Activated T-cell treated with anti-CD3 and anti-CD28 coated beads, Interleukin-2, amount 50 U/mL, for 24 hours (primary cell): ENCODE results near the gene PXDC1.

ENCODE experiments used
- DNase-seq: peaks from one replicate; pipeline ENCODE4 v3.0.0-alpha.2; 2020
- H3K27ac Mint-ChIP-seq: 2 replicates; pipeline ENCODE4 v1.8.0; 2020; ENCODE audit warnings: mild to moderate bottlenecking, mixed read lengths
- H3K27me3 Mint-ChIP-seq: 2 replicates; pipeline ENCODE4 v1.8.0; 2020; ENCODE audit warnings: mixed read lengths
- H3K36me3 Mint-ChIP-seq: 2 replicates; pipeline ENCODE4 v1.8.0; 2020; ENCODE audit warnings: low read depth, mixed read lengths
- H3K4me1 Mint-ChIP-seq: 2 replicates; pipeline ENCODE4 v1.8.0; 2020; ENCODE audit warnings: low read depth, mixed read lengths
- H3K4me3 Mint-ChIP-seq: 2 replicates; pipeline ENCODE4 v1.8.0; 2020; ENCODE audit warnings: mild to moderate bottlenecking, moderate library complexity, mixed read lengths
- H3K9me3 Mint-ChIP-seq: 2 replicates; pipeline ENCODE4 v1.8.0; 2020; ENCODE audit warnings: mixed read lengths

PXDC1 gene, protein sequence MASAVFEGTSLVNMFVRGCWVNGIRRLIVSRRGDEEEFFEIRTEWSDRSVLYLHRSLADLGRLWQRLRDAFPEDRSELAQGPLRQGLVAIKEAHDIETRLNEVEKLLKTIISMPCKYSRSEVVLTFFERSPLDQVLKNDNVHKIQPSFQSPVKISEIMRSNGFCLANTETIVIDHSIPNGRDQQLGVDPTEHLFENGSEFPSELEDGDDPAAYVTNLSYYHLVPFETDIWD

DNA sequence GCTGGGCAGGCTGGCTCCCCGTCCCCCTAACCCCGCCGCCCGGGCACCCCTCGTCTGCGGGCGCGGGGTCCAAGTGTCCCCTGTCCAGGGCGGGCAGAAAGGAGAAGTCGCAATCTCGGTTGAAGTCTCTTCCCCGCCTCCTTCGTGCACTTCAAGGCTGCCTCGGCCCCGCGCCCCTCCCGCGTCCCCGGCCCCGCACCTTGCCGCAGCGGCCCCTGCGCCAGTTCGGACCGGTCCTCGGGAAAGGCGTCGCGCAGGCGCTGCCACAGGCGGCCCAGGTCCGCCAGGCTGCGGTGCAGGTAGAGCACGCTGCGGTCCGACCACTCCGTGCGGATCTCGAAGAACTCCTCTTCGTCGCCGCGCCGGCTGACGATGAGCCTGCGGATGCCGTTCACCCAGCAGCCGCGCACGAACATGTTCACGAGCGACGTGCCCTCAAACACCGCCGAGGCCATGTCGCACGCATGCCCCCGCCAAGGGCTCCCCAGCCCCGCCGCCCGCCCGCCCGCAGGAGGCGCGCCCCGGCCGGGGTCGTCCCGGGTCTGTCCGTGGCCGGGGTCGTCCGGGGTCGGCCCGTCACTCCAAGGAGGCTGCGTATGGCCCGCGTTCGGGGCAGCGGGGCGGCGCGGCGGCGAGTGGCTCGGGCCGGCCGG is at the start of gene PXDC1:
Gene PXDC1 (minus strand): TSS at position 637 of the 653 bp plus-strand sequence. CDS start 182 bp downstream, at position 455.
- peak within 1 kb of the TSS; percentile 51 for H3K4me3 Mint-ChIP-seq
- no peaks in the 10 kb centered on the region for H3K9me3 Mint-ChIP-seq
- no peaks in the 10 kb centered on the region for H3K36me3 Mint-ChIP-seq
- H3K27me3 Mint-ChIP-seq: peaks cover 66% of the 10 kb centered on the region
- H3K4me1 Mint-ChIP-seq: peaks cover 2% of the 10 kb centered on the region
- DNase-seq: peak; percentile 56
- H3K27ac Mint-ChIP-seq: no peak within 1 kb of the TSS

DNA sequence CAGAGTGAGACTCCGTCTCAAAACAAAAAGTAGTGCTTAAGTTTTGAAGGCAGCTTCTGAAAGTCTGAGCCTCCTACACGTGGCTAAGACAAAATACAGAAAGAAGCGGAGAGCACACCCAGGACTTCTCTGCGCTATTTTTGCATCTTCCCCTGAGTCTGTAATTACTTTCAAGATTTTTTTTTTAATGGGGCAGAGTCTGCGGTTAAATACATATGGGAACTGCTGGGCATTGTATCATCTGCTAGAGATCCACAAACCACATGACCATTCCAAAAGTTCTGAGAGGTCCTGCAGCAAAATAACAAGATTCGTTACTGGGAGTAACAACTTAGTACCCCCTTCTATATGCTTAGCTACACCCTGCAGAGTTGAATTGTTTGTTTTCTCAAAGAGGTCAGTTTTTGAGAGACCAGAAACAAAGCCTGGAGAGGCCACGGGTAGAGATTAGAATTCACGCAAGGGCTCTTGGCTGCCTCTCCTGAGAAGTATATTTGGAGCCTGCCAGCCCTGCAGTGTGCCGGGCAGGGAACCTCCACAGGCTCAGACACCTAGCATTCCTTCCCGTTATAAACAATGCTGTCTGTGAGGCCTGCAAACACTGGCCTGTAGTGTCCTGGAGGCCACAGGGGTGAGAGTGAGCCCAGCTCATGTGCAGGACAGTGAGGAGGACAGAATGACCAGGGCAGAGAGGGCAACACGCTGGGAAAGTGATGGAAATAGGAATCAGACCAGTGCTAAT is 49.5 kb upstream of the PXDC1 start:
- H3K9me3 Mint-ChIP-seq: no peaks in the 10 kb centered on the region
- H3K36me3 Mint-ChIP-seq: no peaks in the 10 kb centered on the region
- peaks cover 8% of the 10 kb centered on the region for H3K4me1 Mint-ChIP-seq
- H3K27ac Mint-ChIP-seq: no peak overlapping the region
- no peak overlapping the region for H3K4me3 Mint-ChIP-seq
- DNase-seq: no peak
- peaks cover 9% of the 10 kb centered on the region for H3K27me3 Mint-ChIP-seq

DNA sequence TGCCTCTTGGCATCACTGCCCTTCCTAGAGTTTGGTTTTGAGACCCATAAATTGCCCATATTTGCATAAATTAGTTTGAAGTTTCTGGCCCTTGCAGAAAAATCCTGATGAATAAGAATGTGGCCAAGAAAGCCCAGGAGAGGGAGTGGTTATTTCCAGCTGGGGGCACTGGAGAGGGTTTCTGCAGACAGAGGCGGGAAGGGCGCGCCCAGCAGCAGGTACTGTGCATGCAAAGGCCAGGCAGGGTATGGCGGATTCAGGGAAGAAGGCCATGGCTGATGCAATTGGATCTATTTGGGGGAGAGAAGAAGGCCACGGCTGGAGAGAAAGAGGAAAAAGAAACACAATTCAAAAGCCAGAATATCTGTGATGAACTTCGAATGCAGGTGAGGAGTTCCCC is 48.2 kb upstream of the PXDC1 start:
- Mint-ChIP-seq H3K27ac (no peak overlapping the region), H3K27me3 (peaks cover 9% of the 10 kb centered on the region), H3K36me3 (no peaks in the 10 kb centered on the region), H3K4me3 (no peak overlapping the region), H3K4me1 (peaks cover 8% of the 10 kb centered on the region), H3K9me3 (no peaks in the 10 kb centered on the region)
- DNase-seq: no peak

DNA sequence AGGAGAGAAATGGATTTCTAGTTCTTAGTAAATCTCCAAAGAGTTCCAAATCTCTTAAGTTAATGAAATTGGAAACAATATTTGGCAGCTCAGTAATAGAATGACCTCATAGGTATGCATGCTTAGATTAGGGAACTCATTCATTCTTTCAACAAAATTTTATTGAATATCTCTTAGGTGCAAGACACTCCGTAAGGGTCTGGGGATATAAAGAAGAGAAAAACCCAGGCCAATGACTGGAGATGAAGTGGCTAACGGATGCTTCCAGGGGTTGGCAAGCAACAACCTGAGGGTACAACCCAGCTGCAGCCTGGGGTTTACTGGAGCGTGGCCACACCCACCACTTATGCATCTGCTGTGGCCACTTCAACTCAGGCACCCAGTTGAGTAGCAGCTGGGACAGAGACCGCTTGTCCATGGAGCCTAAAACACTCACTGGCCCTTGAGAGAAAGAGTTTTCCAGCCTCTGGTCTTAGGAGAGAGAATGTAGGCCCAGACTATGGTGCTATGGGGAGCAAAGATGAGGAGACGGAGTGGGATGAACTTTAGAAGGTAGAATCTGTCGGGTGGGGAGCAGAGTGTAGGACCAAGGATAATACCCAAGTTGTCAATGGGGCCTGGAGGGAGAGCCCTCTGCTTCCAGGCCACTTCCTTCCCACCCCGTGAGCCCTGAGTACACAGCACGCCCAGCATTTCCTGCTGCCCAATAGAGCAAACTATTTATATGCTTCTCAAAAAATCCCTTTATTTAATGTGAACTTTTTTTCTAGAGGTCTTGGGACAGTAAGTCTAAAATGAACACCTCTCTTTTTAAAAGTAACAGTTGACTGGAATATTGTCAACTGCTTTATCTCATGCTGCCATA is 46.8 kb upstream of the PXDC1 start:
- no peak overlapping the region for H3K27ac Mint-ChIP-seq
- no peaks in the 10 kb centered on the region for H3K36me3 Mint-ChIP-seq
- peaks cover 4% of the 10 kb centered on the region for H3K4me1 Mint-ChIP-seq
- H3K27me3 Mint-ChIP-seq: peaks cover 2% of the 10 kb centered on the region
- no peaks in the 10 kb centered on the region for H3K9me3 Mint-ChIP-seq
- H3K4me3 Mint-ChIP-seq: no peak overlapping the region
- DNase-seq: no peak

DNA sequence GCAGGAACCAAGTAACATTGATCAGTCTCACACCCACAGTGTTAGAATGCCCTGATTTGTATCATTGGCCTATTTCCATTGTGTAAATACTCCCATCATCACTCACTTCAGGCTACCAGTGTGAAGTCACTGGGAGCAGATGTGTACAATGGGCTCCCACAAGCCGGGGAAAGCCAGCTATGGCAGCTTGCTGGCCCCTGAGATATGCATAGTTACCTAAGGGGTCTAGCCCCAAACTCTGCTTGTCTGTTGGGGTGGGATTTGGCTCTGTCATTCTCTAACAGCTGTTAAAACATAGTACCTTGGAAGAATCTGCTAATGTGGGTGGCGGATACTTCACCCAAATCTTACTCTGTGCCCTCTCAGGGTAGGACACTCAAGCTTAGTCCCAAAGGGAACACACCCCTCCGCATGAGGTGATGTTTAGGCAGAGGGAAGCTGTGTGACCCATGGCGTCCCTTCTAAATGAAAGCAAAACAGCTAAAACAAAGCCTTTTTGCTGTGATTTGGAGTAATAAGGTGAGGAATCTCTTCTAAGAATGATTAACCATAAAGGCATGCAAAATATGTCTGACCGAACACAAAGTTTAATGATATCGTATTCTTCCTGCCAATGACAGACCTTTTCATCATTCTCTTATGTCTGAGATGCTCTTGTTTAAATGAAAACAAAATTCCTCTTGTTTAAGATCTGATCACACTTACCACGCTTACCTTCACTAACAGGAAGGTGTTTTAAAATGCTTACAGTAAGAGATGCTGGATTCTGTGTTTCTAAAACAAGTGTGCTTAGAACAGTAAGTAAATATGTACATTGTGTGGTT is 45.9 kb upstream of the PXDC1 start:
- H3K27me3 Mint-ChIP-seq: peaks cover 2% of the 10 kb centered on the region
- no peak overlapping the region for H3K4me3 Mint-ChIP-seq
- H3K9me3 Mint-ChIP-seq: no peaks in the 10 kb centered on the region
- no peaks in the 10 kb centered on the region for H3K36me3 Mint-ChIP-seq
- H3K4me1 Mint-ChIP-seq: peaks cover 4% of the 10 kb centered on the region
- DNase-seq: no peak
- no peak overlapping the region for H3K27ac Mint-ChIP-seq

DNA sequence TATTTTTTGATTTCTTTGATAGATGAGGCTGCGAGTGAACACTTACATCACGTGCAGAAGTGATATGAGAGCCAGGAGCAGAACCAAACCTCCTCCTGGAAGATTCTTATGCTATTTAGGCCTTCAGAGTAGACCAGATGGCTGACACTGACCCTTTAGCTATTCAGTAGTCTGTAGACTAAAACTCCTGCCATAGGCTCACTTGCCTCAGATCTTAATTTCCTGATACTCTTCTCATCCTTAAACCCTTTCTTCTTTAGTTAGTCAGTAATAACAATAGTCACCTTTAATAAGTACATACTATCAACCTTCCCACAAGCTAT is 45.2 kb upstream of the PXDC1 start:
- Mint-ChIP-seq H3K27ac (no peak overlapping the region), H3K4me1 (peaks cover under 1% of the 10 kb centered on the region), H3K4me3 (no peak overlapping the region), H3K9me3 (no peaks in the 10 kb centered on the region), H3K36me3 (no peaks in the 10 kb centered on the region), H3K27me3 (peaks cover 2% of the 10 kb centered on the region)
- no peak for DNase-seq

DNA sequence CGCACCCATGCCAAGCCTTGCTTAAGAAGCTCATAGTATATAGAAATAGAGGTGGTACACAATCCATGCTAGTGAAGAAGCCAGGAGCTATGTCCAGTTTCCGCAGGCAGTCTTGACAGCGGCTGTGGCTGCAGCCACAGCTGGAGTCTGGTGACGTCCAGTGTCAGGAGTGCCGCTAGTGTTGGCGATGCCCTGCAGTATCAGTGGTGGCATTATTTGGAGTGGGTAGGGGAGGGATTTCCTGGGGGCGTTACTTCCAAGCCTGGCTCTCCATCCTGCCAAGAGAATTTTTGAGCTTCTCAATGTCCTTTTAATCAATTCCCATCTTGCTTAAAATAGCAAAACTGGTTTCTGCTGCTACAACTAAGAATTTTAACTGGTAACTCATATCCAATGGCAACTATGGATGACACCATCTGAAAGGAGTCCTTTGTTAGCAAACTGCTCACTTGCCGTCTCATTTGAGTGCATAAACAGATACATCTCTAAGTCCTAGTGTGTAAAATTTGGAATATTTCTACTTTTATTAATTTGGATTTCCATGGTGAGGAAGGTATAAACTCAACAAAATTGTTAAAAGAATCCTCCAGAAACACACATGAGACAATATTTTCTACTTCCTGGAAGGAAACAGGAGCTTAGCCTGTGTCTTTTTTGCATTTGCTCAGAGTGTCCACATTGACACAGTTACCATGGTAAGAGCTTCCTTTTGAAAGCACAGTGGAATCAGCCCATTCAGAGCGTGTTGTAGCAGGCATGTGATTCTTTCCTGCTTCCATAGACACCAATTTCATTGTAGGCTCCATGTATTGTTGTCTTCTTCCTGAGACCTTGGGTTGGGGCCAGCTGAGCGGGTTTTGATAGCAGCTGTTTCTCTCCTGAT is 44.6 kb upstream of the PXDC1 start:
- Mint-ChIP-seq H3K4me1 (no peaks in the 10 kb centered on the region), H3K36me3 (no peaks in the 10 kb centered on the region), H3K9me3 (no peaks in the 10 kb centered on the region), H3K27me3 (peaks cover 2% of the 10 kb centered on the region), H3K4me3 (no peak overlapping the region), H3K27ac (no peak overlapping the region)
- no peak for DNase-seq

DNA sequence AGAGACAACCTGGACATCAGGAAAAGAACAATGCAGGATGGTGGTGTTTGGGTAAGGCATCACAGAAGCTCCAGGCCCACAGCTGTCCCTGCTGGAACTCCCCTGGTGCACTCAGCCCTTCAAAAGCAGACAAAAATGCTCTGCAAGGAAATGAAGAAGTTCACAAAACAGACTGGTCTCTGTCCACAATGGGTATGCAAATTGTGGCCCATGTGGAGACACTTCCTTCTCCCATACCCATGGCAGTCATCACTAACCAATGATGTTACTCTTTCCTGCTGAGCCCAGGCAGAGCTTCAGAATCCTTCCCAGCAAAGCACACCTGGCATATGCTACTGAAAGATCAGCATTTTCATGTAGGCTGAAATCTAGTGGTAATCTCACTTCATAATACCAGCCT is 42.6 kb upstream of the PXDC1 start:
- Mint-ChIP-seq H3K4me1 (no peaks in the 10 kb centered on the region), H3K4me3 (no peak overlapping the region), H3K9me3 (no peaks in the 10 kb centered on the region), H3K36me3 (no peaks in the 10 kb centered on the region), H3K27ac (no peak overlapping the region), H3K27me3 (no peaks in the 10 kb centered on the region)
- no peak for DNase-seq

DNA sequence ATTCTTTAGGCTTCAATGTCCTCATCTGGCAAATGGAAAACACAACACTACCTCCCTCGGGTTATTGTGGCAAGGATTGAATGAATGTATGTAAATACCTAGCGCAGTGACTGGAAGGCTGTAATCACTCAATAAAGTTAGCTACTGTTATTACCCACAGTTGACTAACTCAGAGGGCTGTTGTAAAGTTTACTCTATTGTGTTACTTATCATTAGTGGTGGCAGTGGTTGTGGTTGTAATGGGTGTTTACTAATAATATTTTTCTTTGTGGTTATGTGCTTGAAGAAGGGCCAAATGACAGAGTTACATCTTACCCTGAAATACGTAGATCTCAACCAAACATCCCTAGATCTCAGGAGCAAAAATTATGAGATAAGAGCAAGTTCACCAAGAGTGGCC is 42.0 kb upstream of the PXDC1 start:
- Mint-ChIP-seq H3K9me3 (no peaks in the 10 kb centered on the region), H3K27ac (no peak overlapping the region), H3K27me3 (no peaks in the 10 kb centered on the region), H3K4me3 (no peak overlapping the region), H3K4me1 (no peaks in the 10 kb centered on the region), H3K36me3 (no peaks in the 10 kb centered on the region)
- DNase-seq: no peak

DNA sequence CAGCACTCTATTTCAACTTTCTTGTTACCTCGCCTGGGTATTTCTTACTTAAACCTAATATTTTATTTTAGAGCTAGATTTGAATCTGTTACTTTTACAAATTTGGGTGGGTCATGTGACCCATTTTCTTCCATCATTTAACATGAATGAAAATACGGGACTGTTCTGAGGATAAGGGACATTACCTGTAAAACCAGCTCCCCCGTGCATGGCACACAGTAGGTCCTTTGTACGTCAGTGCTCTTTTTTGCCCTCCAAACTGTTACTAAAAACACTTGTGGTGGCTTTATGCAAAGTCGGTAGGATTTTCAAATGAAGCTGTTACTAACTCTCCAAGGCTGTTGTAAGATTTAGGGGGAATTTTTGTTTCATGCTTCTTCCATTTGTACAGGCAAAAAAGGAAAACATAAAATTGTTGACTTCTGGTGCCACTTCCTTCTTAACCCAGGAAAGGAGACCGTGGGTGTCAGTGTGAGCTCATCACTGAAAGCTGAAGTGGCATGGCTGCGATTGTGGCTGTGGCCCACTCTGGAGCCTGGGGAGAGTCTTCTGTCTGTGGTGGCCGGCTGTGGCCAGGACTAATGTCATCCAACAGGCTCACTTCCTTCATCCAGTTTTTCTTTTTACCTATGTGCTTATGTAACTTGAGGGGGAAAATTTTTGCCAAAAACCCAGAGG is 40.2 kb upstream of the PXDC1 start:
- DNase-seq: no peak
- Mint-ChIP-seq H3K4me3 (no peak overlapping the region), H3K27ac (no peak overlapping the region), H3K4me1 (no peaks in the 10 kb centered on the region), H3K27me3 (no peaks in the 10 kb centered on the region), H3K36me3 (no peaks in the 10 kb centered on the region), H3K9me3 (no peaks in the 10 kb centered on the region)

DNA sequence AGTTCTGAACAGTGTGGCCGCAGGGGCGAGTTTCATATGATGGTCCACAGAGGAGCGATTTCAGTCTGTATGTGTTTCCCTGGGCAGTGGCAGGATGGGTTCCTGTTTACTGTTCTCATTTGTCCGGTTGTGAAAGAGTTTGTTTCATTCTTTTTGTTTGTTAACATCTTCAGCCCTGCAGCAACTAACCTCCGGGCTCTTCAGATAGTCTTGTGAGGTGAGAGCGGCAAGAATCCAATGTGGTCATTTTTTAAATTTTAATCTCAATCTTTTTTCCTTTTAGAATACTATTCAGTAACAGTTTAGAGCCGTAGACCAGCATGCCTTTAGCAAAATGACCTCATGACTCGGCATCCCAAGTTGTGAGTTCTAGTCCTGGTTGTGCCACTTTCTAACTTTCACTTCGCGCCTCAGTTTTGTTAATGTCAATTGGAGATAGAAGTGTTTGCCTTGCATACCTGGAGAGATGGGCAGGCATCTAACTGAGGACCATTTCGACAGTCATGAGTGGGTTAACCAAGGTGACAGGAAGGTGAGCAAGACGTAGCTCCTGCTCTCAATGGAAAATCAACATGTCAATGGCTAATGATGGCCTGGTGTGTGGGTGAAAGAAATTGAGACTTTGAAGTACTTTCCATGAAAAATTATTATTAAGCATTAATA is 38.5 kb upstream of the PXDC1 start:
- no peak overlapping the region for H3K27ac Mint-ChIP-seq
- no peak overlapping the region for H3K4me3 Mint-ChIP-seq
- no peaks in the 10 kb centered on the region for H3K27me3 Mint-ChIP-seq
- no peaks in the 10 kb centered on the region for H3K9me3 Mint-ChIP-seq
- H3K36me3 Mint-ChIP-seq: no peaks in the 10 kb centered on the region
- DNase-seq: no peak
- H3K4me1 Mint-ChIP-seq: no peaks in the 10 kb centered on the region

DNA sequence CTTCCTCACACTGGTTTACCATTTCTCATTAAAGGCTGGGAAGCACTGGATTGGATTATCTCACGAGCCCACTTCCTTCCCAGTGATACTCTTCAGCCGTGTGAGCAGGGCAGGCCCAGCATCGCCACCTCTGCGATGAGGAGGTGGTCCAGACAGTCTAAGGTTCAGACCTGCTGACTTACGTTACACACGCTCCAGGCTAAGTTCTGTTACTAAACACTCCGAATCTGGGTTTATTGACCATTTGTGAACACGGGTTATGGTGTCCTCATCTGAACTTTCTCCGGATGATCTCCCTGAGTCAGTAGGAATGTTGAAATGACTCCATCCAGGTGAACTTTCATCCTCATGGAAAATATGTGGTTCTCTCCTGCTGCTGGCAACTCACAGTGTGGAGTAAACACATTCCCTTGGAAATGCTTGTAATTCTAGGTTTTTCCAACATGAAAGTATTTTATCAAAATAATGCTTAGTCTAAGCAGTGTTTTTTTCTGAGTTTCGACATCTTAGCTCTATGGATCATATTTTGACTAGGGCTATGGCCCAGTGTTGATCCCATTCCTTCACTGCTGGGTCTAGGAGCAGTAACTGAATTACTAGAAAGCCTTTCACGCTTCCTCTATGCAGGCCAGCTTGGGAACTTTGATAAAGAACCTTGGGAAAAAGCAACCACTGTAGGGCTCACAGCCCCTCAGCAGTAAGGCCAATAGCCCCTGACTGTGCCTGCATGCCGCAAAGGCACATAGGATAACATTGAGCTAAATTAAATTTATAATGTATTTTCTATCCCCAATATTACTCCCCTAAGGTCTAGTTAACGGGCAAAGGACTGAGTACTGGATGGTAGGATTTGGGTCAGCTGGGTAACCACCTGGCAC is 37.7 kb upstream of the PXDC1 start:
- DNase-seq: no peak
- Mint-ChIP-seq H3K9me3 (no peaks in the 10 kb centered on the region), H3K27me3 (no peaks in the 10 kb centered on the region), H3K36me3 (no peaks in the 10 kb centered on the region), H3K4me3 (no peak overlapping the region), H3K27ac (no peak overlapping the region), H3K4me1 (no peaks in the 10 kb centered on the region)
